Thyroid gland (tissue), 4 donors: ENCODE measurements around the gene TMCO4. TPM values are rescaled to one million over a fixed set of nuclear protein-coding genes. Genes with fewer than 3 reads are reported as not detected.

Source experiments
- DNase-seq, 2 donors: peaks; one replicate each; pipeline ENCODE4 v3.0.0-alpha.2; 2019
- H3K27ac ChIP-seq, 3 donors: fragments of 200-600 bp; sonication (generic); 1 replicate in 2 of 3; 2 replicates in 1 of 3; pipeline ENCODE4 v1.5.1; 2016 to 2019; ENCODE audit warnings: mild to moderate bottlenecking in 1 of 3, moderate library complexity in 1 of 3
- H3K27me3 ChIP-seq: fragments of 200-600 bp; sonication (generic); one replicate; pipeline ENCODE4 v1.5.1; 2019
- H3K36me3 ChIP-seq, 2 donors: fragments of 200-600 bp; sonication (generic); one replicate each; pipeline ENCODE4 v1.5.1; 2016 to 2019
- H3K4me1 ChIP-seq, 2 donors: fragments of 200-600 bp; sonication (generic); one replicate each; pipeline ENCODE4 v1.5.1; 2017 to 2019
- H3K4me3 ChIP-seq, 3 donors: fragments of 200-600 bp; sonication (generic); replicated peaks in 1 of 3; 1 replicate in 2 of 3; 2 replicates in 1 of 3; pipeline ENCODE4 v1.5.1; 2016; ENCODE audit warnings: mild to moderate bottlenecking in 1 of 3
- H3K9me3 ChIP-seq: fragments of 200-600 bp; sonication (generic); one replicate; pipeline ENCODE4 v1.5.1; 2017
- POLR2A ChIP-seq, 2 donors: fragments of 450-650 bp; IDR thresholded peaks; one replicate each; pipeline ENCODE4 v1.6.1; 2017; ENCODE audit warnings: antibody characterized with exemption in 2 of 2, mild to moderate bottlenecking in 2 of 2, moderate library complexity in 1 of 2
- WGBS, 2 donors: methylation state at CpG; one replicate each; pipeline ENCODE4 v1.1.5; 2017; 5-methylcytosine and 5-hydroxymethylcytosine counted together
- intact Hi-C: fragments of 100-400 bp; cut with DNase I; formaldehyde crosslinking; loops from one replicate; pipeline ENCODE4 v1.15.1; 2023
- total RNA-seq, 4 donors: library from RNA; depleted of rRNA; stranded (reverse); fragments of >200 nt; gene quantifications; one replicate each; pipeline ENCODE4 v1.2.3, GENCODE V29; 2016
- TF ChIP-seq, protein P1 (sequence below), 6 experiments: fragments of 200-600 bp in 3 of 6; fragments of 450-650 bp in 3 of 6; sonication (generic) in 3 of 6; IDR thresholded peaks; one replicate each; pipeline ENCODE4 v1.5.1; 2016 to 2019; ENCODE audit warnings: antibody characterized with exemption in 6 of 6, mild to moderate bottlenecking in 2 of 6, inconsistent platforms in 1 of 6, moderate library complexity in 1 of 6

Gene TMCO4
- total RNA-seq, 4 donors from 2014 or later: 34.3 to 67.7 (median 61.4) TPM

DNA sequence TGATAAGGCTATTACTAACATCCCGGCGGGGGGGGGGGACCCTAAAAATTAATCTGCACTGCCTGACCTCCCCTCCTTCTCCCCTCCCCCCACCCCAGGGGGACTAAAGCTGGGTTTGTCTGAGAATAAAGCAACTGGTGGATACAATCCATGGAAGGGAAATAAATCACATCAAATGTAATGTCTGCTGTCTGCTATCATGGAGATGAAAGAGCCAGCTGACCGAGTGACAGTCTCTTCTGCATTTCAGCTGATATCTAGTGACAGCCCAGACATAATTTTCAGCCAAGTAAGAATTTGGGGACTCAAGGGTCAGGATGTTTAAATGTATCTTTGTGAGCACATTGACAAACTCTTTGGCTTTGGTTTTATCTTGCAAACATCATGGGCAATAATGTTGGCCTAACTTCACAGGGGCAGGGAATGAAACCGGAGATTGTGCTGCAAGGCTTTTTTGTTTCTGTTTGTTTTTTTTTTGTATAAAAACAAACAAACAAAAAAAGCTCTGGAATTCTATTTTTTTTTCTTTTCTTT lies 90.4 kb downstream of the TMCO4 start:
- intact Hi-C loops: no loop called here
- H3K36me3 ChIP-seq: peaks cover 0 to 8% of the 10 kb centered on the region in 2 donors
- no peak overlapping the region for H3K4me3 ChIP-seq
- WGBS, 2 donors: 91 to 95% methylated on average over 4 of the region's 4 CpGs
- TF ChIP-seq POLR2A (IDR thresholded peaks at IDR 0.05): no peak
- TF ChIP-seq, protein P1, sequence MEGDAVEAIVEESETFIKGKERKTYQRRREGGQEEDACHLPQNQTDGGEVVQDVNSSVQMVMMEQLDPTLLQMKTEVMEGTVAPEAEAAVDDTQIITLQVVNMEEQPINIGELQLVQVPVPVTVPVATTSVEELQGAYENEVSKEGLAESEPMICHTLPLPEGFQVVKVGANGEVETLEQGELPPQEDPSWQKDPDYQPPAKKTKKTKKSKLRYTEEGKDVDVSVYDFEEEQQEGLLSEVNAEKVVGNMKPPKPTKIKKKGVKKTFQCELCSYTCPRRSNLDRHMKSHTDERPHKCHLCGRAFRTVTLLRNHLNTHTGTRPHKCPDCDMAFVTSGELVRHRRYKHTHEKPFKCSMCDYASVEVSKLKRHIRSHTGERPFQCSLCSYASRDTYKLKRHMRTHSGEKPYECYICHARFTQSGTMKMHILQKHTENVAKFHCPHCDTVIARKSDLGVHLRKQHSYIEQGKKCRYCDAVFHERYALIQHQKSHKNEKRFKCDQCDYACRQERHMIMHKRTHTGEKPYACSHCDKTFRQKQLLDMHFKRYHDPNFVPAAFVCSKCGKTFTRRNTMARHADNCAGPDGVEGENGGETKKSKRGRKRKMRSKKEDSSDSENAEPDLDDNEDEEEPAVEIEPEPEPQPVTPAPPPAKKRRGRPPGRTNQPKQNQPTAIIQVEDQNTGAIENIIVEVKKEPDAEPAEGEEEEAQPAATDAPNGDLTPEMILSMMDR (IDR thresholded peaks at IDR 0.05): no peak
- no peak for DNase-seq
- H3K27me3 ChIP-seq: no peaks in the 10 kb centered on the region
- peaks cover 0 to 5% of the 10 kb centered on the region in 2 donors for H3K4me1 ChIP-seq
- H3K9me3 ChIP-seq: no peaks in the 10 kb centered on the region
- no peak overlapping the region for H3K27ac ChIP-seq

DNA sequence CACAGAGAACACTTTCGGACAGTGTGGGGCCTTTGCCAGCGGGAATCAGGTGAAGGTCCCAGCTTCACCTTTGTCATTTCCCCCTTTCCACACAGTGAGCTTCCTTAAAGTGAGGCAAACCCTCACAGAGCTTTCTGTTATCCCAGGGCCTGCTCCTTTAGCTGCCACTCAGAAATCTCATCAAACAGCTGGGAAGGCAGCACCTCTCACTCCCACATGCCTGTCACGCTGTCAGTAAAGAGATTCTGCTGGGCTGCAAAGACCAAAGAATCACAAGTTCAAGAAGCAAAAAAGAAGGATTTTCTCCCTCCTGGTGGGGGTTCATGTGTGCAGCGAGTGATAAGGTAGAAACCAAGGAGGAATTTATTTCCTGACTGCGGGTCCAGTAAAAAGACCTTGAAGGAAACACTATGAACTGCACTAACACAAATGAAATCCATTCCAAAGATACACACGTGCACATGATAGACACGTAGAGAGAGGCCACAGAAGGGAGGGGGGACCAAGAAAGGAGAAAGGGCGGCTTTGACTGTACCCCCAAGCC lies 91.1 kb downstream of the TMCO4 start:
- whole genome bisulfite sequencing, 2 donors: 85 to 93% methylated on average over 8 of the region's 8 CpGs
- intact Hi-C loops: no loop called here

DNA sequence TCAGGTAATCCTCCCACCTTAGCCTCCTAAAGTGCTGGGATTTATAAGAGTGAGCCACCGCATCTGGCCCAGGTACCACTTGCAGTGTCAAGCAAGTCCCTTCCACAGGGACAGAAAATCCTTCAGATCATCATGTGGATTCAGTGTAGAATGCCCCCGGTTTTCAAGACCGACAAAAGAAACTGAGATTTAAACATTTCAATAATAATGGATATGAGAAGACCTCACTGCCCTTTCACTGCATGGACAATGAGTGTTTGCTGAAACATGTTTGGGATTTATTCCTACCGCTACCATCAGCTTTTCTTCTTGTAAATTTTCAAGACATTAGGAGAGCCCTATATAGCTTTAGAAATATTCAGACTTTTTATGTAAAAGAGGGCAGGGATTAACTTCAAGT lies 93.6 kb downstream of the TMCO4 start:
- no peaks in the 10 kb centered on the region for H3K27me3 ChIP-seq
- no peak overlapping the region for H3K4me3 ChIP-seq
- H3K4me1 ChIP-seq: peaks cover 0 to 7% of the 10 kb centered on the region in 2 donors
- H3K27ac ChIP-seq: no peak overlapping the region
- no peak for DNase-seq
- WGBS, 2 donors: 96 to 97% methylated on average over 4 of the region's 4 CpGs
- H3K9me3 ChIP-seq: no peaks in the 10 kb centered on the region
- intact Hi-C loops: no loop called here
- H3K36me3 ChIP-seq: no peaks in the 10 kb centered on the region
- TF ChIP-seq POLR2A (IDR thresholded peaks at IDR 0.05): no peak
- TF ChIP-seq, protein P1 (IDR thresholded peaks at IDR 0.05): no peak

More for the DNA sequence above, 91.1 kb downstream of the TMCO4 start:
- Histone ChIP-seq H3K27ac (no peak overlapping the region), H3K4me3 (no peak overlapping the region), H3K36me3 (peaks cover 0 to 7% of the 10 kb centered on the region in 2 donors), H3K4me1 (peaks cover 0 to 7% of the 10 kb centered on the region in 2 donors), H3K27me3 (no peaks in the 10 kb centered on the region), H3K9me3 (no peaks in the 10 kb centered on the region)
- no peak for DNase-seq
- no peak for TF ChIP-seq POLR2A (IDR thresholded peaks at IDR 0.05)
- TF ChIP-seq, protein P1 (IDR thresholded peaks at IDR 0.05): no peak

DNA sequence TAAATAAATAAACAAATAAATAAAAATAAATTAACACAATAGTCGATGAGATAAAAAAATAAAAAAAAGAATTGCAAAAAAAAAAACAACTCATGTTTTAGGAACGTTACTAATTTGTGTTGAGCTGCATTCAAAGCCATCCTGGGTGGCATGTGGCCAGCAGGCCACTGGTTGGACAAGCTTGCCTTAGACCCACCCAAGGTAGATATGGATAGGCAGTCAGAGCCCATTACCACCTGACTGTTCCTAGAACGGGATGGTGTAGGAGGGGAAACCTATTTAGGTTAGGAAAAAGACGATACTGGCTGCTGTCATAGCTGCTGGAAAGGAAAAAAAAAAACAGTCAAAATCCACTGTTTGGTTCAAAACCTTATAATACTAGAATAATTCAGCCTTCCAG lies 94.3 kb downstream of the TMCO4 start:
- no peak overlapping the region for H3K27ac ChIP-seq
- H3K9me3 ChIP-seq: no peaks in the 10 kb centered on the region
- DNase-seq: no peak
- no peak for TF ChIP-seq POLR2A (IDR thresholded peaks at IDR 0.05)
- TF ChIP-seq, protein P1 (IDR thresholded peaks at IDR 0.05): no peak
- intact Hi-C loops: no loop called here
- WGBS, 2 donors: 92% methylated on average over 4 of the region's 4 CpGs
- no peaks in the 10 kb centered on the region for H3K36me3 ChIP-seq
- H3K27me3 ChIP-seq: no peaks in the 10 kb centered on the region
- no peak overlapping the region for H3K4me3 ChIP-seq
- H3K4me1 ChIP-seq: peaks cover 0 to 7% of the 10 kb centered on the region in 2 donors

DNA sequence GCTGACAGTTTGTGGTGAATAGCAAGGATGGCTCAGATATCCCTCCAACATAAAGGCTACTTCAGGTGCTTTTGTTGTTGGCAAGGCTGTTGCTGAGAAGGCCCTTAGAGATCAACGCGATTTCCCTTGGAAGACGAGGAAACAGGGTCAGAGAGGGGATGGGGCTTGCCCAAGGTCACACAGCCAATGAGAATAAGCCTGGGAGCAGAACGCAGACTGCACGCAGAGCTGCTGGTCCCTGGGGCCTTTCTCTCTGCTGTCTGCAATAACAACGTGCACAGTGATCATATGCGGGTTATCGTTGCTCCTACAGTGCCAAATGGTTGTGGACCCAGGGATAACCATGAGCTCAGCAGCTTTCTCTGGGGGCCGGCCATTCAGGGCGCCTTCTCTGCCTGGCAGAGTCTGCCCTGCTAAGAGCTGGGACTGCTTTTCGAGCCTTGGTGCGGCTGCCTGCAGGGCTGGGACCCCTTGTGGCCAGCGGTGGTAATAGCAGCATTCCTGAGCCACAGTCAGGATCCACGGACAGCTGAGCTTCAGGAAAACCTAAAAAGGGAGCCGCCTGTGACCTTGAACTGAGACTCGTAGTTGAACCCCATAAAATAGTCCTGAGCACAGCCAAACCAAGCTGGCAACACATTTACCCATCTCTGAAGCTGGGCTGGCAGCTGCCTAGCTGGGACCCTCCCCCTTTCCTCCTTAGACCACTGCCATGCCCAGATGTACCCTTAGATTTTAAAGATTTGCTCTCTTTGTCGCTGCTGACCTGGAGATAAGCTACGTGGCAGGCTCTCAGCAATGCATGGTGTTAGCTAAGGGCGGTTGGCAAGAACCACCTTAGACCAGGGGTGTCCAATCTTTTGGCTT lies 95.2 kb downstream of the TMCO4 start:
- 32 to 45% methylated on average over 11 to 19 of the region's 19 CpGs for WGBS, 2 donors
- H3K36me3 ChIP-seq: peaks cover 0 to 4% of the 10 kb centered on the region in 2 donors
- H3K27ac ChIP-seq: no peak overlapping the region
- no peaks in the 10 kb centered on the region for H3K27me3 ChIP-seq
- no peak overlapping the region for H3K4me3 ChIP-seq
- DNase-seq: peak; percentile 63 to 73
- intact Hi-C loops: no loop called here
- no peaks in the 10 kb centered on the region for H3K9me3 ChIP-seq
- TF ChIP-seq POLR2A (IDR thresholded peaks at IDR 0.05): no peak
- TF ChIP-seq, protein P1 (IDR thresholded peaks at IDR 0.05): peak; percentile 63 to 93 (median 80)
- H3K4me1 ChIP-seq: peaks cover 0 to 7% of the 10 kb centered on the region in 2 donors
